ENCODE measurements around the gene PLEKHM3.
A peak's percentile ranks its signal among the peaks of the same experiment; 100 is the strongest.
"Not testable (repeated sequence)": the region's sequence is repeated elsewhere in the genome, so short reads cannot be mapped to it uniquely, and the experiment has no call there.

PLEKHM3 gene

GRCh38 chr2:208037564-208038487 lies 12.5 kb upstream of the PLEKHM3 start:
- DNase-seq = no peak

- DNase-seq = no peak
These were observed 11.0 kb upstream of the PLEKHM3 start for GRCh38 chr2:208036357-208036756.

- DNase-seq = no peak
These were observed 9.3 kb upstream of the PLEKHM3 start for GRCh38 chr2:208034503-208035140.

- peak; percentile 46 for DNase-seq
These were observed 8.6 kb upstream of the PLEKHM3 start for GRCh38 chr2:208033701-208034502.

- no peak for DNase-seq
These were observed 6.3 kb upstream of the PLEKHM3 start for GRCh38 chr2:208031608-208032019.

GRCh38 chr2:208025814-208026184 lies 472 bp upstream of the PLEKHM3 start:
- peak; percentile 63 for DNase-seq

GRCh38 chr2:208024091-208024490 lies 1.2 kb downstream of the PLEKHM3 start:
- DNase-seq = no peak

- no peak for DNase-seq
These were observed 5.1 kb downstream of the PLEKHM3 start for GRCh38 chr2:208020253-208020652.

- DNase-seq = not testable (repeated sequence)
These were observed 7.1 kb downstream of the PLEKHM3 start for GRCh38 chr2:208018124-208018712.

- DNase-seq = peak; percentile 6
These were observed 7.6 kb downstream of the PLEKHM3 start for GRCh38 chr2:208017721-208018120.

- no peak for DNase-seq
These were observed 9.9 kb downstream of the PLEKHM3 start for GRCh38 chr2:208015475-208015874.

- DNase-seq = peak; percentile 19
These were observed 11.8 kb downstream of the PLEKHM3 start for GRCh38 chr2:208013285-208014178.

- no peak for DNase-seq
These were observed 12.9 kb downstream of the PLEKHM3 start for GRCh38 chr2:208012449-208012848.

GRCh38 chr2:208010506-208010905 lies 14.8 kb downstream of the PLEKHM3 start:
- no peak for DNase-seq

GRCh38 chr2:208006833-208007232 lies 18.5 kb downstream of the PLEKHM3 start:
- peak; percentile 7 for DNase-seq

GRCh38 chr2:208006337-208006736 lies 19.0 kb downstream of the PLEKHM3 start:
- no peak for DNase-seq

- no peak for DNase-seq
These were observed 23.4 kb downstream of the PLEKHM3 start for GRCh38 chr2:208001924-208002323.

- DNase-seq = no peak
These were observed 24.5 kb downstream of the PLEKHM3 start for GRCh38 chr2:208000701-208001395.

GRCh38 chr2:207996848-207997247 lies 28.5 kb downstream of the PLEKHM3 start:
- DNase-seq = no peak

GRCh38 chr2:207995887-207996286 lies 29.4 kb downstream of the PLEKHM3 start:
- no peak for DNase-seq

GRCh38 chr2:207993151-207993763 lies 32.1 kb downstream of the PLEKHM3 start:
- DNase-seq = no peak
